Stimulated activated CD4-positive, alpha-beta T cell treated with anti-CD3 and anti-CD28 coated beads, Interleukin-1b, Interleukin-23, amount 100 ng/mL, for 4 hours (primary cell): ENCODE measurements around the gene SLC38A4.
"Not testable (repeated sequence)": the region's sequence is repeated elsewhere in the genome, so short reads cannot be mapped to it uniquely, and the experiment has no call there.

Experiments
- DNase-seq, 2 donors: peaks; one replicate each; pipeline ENCODE4 v3.0.0-alpha.2; 2020; ENCODE audit warnings: low read depth in 2 of 2

The SLC38A4 gene, protein sequence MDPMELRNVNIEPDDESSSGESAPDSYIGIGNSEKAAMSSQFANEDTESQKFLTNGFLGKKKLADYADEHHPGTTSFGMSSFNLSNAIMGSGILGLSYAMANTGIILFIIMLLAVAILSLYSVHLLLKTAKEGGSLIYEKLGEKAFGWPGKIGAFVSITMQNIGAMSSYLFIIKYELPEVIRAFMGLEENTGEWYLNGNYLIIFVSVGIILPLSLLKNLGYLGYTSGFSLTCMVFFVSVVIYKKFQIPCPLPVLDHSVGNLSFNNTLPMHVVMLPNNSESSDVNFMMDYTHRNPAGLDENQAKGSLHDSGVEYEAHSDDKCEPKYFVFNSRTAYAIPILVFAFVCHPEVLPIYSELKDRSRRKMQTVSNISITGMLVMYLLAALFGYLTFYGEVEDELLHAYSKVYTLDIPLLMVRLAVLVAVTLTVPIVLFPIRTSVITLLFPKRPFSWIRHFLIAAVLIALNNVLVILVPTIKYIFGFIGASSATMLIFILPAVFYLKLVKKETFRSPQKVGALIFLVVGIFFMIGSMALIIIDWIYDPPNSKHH

GRCh38 chr12:46825591-46826414 is at the start of gene SLC38A4:
Gene SLC38A4 (minus strand): TSS chr12:46825997. CDS start chr12:46793071, 32,926 bp downstream.
- no peak for DNase-seq

GRCh38 chr12:46875095-46875494 is 49.3 kb upstream of the SLC38A4 start:
- no peak for DNase-seq

DNA sequence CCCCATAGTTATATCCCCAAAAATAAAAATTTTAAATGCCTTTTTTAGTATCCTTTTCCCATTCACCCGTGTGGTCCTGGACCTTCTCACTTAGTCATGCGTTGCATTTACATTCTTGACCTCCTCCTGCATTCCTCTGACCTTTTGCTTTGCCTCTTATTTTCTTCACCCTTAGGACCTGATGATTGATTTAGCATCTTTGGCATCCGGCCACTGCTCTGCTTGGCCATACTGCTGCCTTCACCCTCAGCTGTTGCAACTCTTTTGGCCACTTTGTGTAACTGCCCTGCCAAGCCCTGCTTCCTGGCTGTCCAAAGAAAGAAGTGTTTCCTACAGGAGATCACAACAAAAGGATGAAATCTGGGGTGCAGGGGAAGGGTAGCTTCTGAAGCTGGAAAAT is 48.8 kb upstream of the SLC38A4 start:
- DNase-seq, result no peak

- no peak for DNase-seq
These were observed 46.3 kb upstream of the SLC38A4 start for GRCh38 chr12:46872135-46872534.

DNA sequence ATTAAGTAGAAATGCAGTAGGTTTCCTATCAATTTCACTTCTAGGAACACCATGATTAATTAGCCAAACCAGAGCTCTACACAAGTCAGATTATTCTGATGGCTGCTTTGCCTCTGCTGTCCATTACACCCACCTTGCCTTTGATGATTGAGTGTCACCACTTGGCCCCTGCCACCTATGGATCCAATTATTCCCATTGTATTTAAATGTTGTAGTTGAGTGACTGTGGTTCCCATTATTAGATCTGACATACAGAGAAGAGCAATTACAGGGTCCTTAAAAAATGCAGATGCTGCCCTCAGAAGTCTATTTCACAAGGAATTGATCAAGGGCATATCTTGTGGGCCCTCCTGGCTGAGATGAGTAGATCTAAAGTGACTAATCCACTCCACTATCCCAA is 39.5 kb upstream of the SLC38A4 start:
- no peak for DNase-seq

- DNase-seq, result no peak
These were observed 32.6 kb upstream of the SLC38A4 start for GRCh38 chr12:46858368-46858767.

GRCh38 chr12:46857486-46857885 is 31.7 kb upstream of the SLC38A4 start:
- no peak for DNase-seq

DNA sequence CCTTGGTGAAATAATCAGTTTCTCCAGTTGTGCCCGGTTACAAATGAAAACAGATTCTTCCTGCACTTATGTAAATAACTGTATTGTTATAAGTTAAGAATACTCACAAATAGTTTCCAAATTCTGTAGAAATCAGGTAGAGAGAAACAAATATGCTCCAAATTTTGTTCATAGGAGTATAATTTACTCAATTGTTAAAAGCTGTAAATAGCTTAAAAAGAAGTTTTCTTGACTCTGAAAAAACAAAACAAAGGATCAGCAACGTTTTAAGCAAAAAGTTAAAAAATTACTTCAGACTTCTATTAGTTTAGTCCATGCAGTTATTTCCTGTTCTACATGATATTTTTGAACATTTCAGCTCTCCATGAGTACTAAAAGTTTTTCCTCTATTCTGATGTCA is 30.0 kb upstream of the SLC38A4 start:
- DNase-seq, result no peak

DNA sequence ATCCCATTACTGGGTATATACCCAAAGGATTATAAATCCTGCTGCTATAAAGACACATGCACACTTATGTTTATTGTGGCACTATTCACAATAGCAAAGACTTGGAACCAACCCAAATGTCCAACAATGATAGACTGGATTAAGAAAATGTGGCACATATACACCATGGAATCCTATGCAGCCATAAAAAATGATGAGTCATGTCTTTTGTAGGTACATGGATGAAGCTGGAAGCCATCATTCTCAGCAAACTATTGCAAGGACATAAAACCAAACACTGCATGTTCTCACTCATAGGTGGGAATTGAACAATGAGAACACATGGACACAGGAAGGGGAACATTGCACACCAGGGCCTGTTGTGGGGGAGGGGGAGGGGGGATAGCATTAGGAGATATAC is 28.4 kb upstream of the SLC38A4 start:
- not testable (repeated sequence) for DNase-seq

DNA sequence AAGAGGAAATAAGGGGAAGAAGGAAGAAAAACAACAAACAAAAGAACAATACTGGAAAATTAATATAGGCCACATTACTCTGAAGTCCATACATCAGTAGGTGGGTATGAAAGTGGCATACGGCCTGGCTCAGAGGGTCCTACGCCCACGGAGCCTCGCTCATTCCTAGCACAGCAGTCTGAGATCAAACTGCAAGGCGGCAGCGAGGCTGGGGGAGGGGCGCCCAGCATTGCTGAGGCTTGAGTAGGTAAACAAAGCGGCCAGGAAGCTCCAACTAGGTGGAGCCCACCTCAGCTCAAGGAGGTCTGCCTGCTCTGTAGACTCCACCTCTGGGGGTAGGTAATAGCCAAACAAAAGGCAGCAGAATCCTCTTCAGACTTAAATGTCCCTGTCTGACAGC is 23.0 kb upstream of the SLC38A4 start:
- not testable (repeated sequence) for DNase-seq

GRCh38 chr12:46847001-46847400 is 21.2 kb upstream of the SLC38A4 start:
- no peak for DNase-seq

DNA sequence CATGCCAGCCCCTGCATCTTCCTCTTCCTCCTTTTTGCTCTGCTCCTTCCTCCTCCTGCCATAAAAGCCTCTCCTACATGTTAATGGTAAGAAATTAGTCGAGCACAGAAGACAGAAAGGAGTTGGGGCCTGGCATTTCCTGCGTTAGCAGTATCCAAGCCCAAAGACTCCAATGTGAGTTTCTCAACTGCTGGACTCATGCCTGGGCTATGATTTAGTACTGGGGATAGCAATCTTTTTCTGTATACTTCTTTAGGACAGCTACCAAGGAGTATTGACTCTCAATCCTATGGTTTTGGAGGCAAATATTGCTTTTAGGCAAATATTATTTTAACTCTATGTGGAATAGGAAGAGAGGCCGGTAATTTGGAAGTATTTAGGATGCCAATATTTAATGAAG is 18.0 kb upstream of the SLC38A4 start:
- no peak for DNase-seq

DNA sequence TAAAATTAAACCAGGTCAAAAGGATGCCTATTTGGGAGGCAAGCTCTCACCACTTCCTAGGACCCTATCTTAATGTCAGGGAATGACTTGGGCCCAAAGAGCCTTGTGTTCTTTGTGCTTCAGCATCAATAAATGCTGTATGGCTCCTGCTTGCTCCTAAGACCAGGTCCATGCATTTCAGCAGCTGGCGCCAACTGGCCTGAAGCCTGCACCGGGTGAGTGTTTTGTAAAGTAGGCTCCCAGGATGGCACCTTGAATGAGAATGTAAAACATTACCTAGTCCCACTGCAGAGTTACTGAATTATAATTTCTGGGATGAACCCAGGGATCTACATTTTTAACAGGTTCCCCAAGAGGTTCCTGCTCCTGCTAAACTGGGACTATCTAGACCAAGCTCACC is 16.1 kb upstream of the SLC38A4 start:
- no peak for DNase-seq

DNA sequence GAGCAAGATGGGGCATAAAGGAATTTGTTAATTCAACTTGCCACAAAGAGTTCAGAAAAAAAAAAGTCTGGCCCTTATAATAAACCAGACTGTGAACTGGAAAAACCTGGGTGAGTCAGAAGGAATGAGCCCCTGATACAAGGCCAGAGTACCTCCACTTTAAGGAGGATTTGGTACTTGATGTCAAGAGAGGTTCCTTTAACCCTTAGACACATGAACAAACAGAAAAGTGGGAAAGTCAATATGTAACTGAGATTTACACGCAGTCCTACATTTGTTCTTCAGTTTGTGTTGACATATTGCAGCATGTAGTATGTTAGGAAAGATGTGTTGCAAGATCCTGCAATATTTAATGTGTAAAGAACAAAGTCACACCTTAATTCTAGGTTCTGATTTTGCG is 14.2 kb upstream of the SLC38A4 start:
- DNase-seq, result no peak

DNA sequence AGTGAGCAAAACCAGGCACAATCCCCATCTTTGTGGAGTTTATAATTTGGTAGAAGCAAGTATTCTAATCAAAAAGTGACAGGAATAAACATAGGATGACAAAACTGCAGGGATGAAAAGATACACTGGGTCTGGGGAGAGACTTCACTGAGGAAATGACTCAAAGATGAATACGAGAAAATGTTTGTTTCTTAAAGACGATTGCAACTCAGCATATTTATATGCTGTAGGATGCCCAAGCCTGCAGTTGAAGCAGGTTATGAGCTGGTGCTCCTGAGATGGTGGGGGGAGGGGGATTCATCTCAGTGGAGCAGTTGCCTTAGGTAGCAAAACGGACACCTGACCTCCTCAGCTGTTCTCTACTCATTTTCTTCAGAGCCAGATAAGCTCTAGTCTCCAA is 13.4 kb upstream of the SLC38A4 start:
- DNase-seq, result no peak

GRCh38 chr12:46835785-46836184 is 10.0 kb upstream of the SLC38A4 start:
- no peak for DNase-seq

DNA sequence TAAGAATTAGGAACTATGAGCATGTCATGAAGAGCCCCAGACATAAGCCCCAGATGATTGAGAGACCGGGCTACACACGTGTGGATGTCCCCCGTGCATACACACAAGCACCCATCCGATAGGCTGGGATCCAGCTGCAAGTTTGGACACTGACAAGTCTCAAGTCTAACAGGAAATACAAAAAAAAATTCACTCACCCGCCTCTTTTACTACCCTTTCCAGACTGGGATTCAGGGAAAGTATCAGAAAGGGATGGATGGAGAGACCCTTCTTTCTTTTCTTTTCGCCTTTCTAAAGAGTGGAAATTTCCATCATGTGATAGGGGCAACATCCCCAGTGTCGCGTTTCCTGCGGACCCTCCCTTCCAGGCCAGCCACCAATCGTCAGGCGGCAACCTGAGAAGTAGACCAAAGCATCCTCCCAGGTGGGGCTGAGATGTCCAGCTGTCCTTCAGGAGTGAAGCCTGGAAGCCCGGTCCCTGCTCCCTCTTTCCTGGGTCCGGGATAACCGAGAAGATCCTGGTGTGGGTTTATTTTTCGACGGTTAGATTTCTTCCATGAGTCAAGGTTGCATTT is 6.4 kb upstream of the SLC38A4 start:
- DNase-seq, result no peak

GRCh38 chr12:46831335-46832129 is 5.7 kb upstream of the SLC38A4 start:
- no peak for DNase-seq

DNA sequence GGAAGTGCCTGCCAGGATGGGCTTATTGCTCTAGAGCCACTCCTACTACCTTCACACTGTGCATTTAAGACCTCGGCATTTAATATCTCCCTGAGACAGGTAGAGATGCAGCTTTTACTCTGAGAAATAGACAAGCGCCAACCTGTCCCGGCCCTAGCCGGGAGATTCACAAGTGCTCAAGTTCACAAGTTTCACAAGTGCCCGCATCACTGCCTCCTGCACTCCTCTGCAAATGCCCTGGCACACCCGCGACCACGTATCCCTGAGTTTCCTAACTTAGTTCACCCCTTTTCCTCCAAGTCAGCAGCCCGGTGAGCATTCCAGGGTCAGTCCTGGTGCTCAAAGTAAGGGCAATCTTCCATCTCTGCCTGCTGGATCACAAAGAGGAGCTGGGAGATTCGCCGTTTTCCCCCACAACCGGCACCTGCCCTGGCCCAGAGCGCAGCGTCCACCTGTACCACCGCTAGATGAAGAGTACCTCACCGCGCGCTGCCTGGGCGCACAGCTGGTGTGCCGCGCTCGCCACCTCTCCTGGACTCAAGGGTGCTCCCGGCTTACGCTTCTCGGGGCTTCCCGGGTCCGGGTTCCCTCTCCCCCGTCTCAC is 5.0 kb upstream of the SLC38A4 start:
- no peak for DNase-seq

DNA sequence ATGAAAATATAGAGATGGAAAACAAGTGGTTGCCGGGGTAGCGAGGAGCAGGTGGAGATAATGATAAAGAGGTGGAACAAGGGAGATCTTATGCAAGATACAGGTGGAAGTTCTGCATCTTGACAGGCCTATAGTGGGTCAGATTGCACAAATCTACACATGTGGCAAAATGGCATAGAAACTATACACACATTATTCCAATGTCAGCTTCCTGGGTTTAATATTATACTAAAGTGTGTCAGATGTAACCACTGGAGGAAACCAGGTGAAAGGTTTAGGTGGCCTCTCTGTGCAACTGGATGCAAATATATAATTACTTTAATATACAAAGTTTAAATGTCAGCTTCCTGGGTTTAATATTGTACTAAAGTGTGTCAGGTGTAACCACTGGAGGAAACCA is 1.1 kb downstream of the SLC38A4 start:
- no peak for DNase-seq

GRCh38 chr12:46818642-46819041 is 7.2 kb downstream of the SLC38A4 start:
- DNase-seq, result no peak
